Measurements from ENCODE around the gene ELN. TPM values are rescaled to one million over a fixed set of nuclear protein-coding genes. Genes with fewer than 3 reads are reported as not detected.
A peak's percentile ranks its signal among the peaks of the same experiment; 100 is the strongest.

ELN gene
- polyA plus RNA-seq, 1 experiment: 619 TPM

DNA sequence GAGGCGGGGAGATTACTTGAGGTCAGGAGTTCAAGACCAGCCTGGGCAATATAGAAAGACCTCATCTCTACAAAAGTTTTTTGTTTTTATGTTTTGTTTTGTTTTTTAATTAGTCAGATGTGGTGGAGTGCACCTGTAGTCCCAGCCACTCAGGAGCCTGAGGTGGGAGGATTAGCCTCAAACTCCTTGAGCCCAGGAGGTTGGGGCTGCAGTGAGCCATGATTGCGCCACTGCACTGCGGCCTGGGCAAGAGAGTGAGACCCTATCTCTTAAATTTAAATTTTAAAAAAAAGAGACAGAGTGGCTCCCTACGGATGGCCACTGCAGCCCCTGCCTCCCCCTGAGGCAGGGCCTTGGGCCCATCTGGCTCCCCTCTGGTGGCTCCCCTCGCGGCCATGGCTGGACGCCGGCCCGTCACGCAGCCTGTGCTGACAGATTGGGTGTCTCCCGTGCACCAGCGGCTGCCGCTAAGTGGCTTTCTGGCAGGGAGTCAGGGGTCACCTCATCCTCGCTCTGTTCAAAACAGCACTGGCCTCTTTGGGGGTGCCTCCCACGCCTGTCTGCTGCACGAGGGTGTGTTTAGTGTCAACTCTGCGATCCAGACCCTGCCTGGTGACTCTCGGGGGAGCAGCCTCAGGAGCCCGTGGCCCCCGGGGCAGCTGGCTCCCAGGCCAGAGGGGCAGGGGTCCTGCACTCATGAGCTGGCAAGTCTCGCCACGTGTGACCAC, 44.4 kb upstream of the ELN start:
- ChIA-PET POLR2A (no interaction called here), CTCF (interaction anchor here (0.6 kb wide), 1 partner anchor 13 kb away, joined by 4 read pairs; no protein-coding TSS in a partner anchor)
- no peaks in the 10 kb centered on the region for H3K36me3 ChIP-seq (ENCODE audit: control insufficient read depth, insufficient read depth, low read length)
- DNase-seq (ENCODE audit: low read depth): no peak
- TF ChIP-seq, protein P1, sequence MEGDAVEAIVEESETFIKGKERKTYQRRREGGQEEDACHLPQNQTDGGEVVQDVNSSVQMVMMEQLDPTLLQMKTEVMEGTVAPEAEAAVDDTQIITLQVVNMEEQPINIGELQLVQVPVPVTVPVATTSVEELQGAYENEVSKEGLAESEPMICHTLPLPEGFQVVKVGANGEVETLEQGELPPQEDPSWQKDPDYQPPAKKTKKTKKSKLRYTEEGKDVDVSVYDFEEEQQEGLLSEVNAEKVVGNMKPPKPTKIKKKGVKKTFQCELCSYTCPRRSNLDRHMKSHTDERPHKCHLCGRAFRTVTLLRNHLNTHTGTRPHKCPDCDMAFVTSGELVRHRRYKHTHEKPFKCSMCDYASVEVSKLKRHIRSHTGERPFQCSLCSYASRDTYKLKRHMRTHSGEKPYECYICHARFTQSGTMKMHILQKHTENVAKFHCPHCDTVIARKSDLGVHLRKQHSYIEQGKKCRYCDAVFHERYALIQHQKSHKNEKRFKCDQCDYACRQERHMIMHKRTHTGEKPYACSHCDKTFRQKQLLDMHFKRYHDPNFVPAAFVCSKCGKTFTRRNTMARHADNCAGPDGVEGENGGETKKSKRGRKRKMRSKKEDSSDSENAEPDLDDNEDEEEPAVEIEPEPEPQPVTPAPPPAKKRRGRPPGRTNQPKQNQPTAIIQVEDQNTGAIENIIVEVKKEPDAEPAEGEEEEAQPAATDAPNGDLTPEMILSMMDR (IDR thresholded peaks at IDR 0.05; ENCODE audit: insufficient read depth, low read depth, low read length): no peak
- H3K27me3 ChIP-seq (ENCODE audit: control insufficient read depth, insufficient read depth, low read length): no peaks in the 10 kb centered on the region
- H3K4me3 ChIP-seq (ENCODE audit: low read depth, low read length): no peak overlapping the region

DNA sequence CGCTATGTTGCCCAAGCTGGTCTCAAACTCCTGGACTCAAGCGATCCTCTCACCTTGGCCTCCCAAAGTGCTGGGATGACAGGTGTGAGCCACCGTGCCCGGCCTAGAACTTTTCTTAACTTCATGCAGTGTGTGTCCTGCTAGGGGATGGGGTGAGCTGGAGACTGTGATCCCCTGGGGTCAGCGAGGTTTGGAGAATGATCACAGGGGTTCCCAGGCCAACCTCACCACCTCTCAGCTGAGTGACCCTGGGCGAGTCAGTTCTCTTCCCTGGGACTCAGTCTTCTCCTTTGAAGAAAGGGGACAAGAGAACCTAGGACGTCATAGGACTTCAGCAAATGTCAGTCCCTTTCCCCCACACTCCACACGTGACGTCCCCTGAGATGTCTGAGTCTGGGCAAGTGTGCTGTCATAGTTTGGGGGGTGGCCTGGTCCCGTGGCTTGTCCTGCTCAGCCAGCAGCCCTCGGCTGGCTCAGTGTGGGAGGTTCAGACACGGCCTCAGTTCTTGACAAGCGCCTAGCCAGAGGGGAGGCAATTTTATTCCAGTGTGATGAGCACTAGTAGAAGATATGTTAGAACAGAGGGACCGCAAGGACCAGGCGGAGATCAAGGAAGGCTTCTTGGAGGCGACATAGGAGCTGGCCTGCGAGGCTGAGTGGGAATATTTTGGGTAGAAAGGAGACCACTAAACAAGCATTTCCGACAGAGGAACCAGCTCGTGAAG, 43.3 kb upstream of the ELN start:
- H3K4me3 ChIP-seq (ENCODE audit: low read depth, low read length): no peak overlapping the region
- ChIA-PET POLR2A (no interaction called here), CTCF (interaction anchor here (0.6 to 1.0 kb wide), 5 partner anchors 12 to 92 kb away, joined by 3 to 4 read pairs (median 3); no protein-coding TSS in a partner anchor)
- TF ChIP-seq, protein P1 (IDR thresholded peaks at IDR 0.05; ENCODE audit: insufficient read depth, low read depth, low read length): no peak
- no peaks in the 10 kb centered on the region for H3K36me3 ChIP-seq (ENCODE audit: control insufficient read depth, insufficient read depth, low read length)
- H3K27me3 ChIP-seq (ENCODE audit: control insufficient read depth, insufficient read depth, low read length): no peaks in the 10 kb centered on the region
- DNase-seq (ENCODE audit: low read depth): no peak

DNA sequence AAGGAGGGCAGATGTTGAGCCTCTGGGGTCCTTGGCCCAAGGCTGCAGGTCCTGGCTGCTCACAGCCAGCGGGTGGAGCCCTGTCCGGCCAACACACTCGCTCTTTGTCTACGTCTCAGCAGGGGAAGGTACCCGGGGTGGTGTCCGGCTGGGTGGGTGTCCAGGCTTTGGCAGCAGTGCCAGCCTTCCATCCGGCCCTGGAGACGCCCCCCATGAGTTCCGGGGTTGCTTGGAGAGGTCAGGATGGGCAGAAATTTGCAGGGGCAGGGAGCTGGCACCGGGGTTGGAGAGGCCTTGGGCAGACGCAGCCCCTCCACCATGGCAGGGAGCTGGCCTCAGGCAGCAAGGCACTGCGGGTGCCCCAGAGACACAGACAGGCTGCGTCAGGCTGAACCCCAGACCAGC, 42.2 kb upstream of the ELN start:
- DNase-seq (ENCODE audit: low read depth): no peak
- Histone ChIP-seq H3K27me3 (ENCODE audit: control insufficient read depth, insufficient read depth, low read length) (no peaks in the 10 kb centered on the region), H3K36me3 (ENCODE audit: control insufficient read depth, insufficient read depth, low read length) (no peaks in the 10 kb centered on the region), H3K4me3 (ENCODE audit: low read depth, low read length) (no peak overlapping the region)
- POLR2A ChIA-PET: no interaction called here
- TF ChIP-seq, protein P1 (IDR thresholded peaks at IDR 0.05; ENCODE audit: insufficient read depth, low read depth, low read length): 0 out of 2 replicates have a peak, but pooled peaks have one; percentile 2
- CTCF ChIA-PET: no interaction called here

DNA sequence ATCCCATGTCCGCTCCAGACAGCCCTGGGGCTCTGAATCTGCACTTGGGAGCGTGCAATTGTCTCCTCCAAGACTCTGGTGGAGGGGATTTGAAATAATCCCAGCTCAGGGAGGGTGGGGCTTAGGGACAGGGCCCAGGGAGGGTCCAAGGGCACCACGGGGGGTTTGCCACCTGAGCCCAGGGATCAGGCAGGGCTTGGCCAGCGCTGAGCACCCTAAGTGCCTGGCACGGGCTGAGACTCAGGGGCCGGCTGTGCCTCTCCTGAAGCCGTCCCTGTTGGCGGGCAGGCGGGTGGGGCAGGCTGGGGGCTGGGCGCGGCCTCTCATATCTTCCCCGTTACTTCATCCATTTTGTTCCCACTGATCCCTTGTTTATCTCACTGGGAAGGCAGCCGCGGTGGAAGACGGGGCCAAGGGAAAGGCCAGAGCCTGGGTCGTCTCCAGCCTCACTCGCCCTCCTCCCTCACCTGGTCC, 41.8 kb upstream of the ELN start:
- no peaks in the 10 kb centered on the region for H3K27me3 ChIP-seq (ENCODE audit: control insufficient read depth, insufficient read depth, low read length)
- no peak for DNase-seq (ENCODE audit: low read depth)
- ChIA-PET CTCF (no interaction called here), POLR2A (no interaction called here)
- TF ChIP-seq, protein P1 (IDR thresholded peaks at IDR 0.05; ENCODE audit: insufficient read depth, low read depth, low read length): no peak
- H3K36me3 ChIP-seq (ENCODE audit: control insufficient read depth, insufficient read depth, low read length): no peaks in the 10 kb centered on the region
- H3K4me3 ChIP-seq (ENCODE audit: low read depth, low read length): no peak overlapping the region

DNA sequence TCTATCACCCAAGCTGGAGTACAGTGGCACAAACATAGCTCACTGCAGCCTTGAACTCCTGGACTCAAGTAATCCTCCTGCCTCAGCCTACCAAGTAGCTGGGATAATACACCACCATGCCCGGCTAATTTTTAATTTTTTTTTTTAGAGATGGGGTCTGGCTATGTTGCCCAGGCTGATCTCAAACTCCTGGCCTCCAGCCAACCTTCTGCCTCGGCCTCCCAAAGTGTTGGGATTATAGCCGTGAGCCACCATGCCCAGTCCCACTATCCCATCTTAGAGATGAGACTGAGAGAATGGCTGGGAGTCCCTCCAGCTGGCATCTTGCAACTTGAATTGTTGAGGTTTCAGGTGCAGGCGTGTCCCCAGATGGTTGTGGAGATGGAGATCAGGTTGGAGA, 40.7 kb upstream of the ELN start:
- H3K27me3 ChIP-seq (ENCODE audit: control insufficient read depth, insufficient read depth, low read length): no peaks in the 10 kb centered on the region
- H3K4me3 ChIP-seq (ENCODE audit: low read depth, low read length): no peak overlapping the region
- no peak for DNase-seq (ENCODE audit: low read depth)
- POLR2A ChIA-PET: no interaction called here
- CTCF ChIA-PET: interaction anchor here (0.6 to 1.4 kb wide), 3 partner anchors 10 to 122 kb away, joined by 3 to 4 read pairs (median 4); no protein-coding TSS in a partner anchor
- H3K36me3 ChIP-seq (ENCODE audit: control insufficient read depth, insufficient read depth, low read length): no peaks in the 10 kb centered on the region
- TF ChIP-seq, protein P1 (IDR thresholded peaks at IDR 0.05; ENCODE audit: insufficient read depth, low read depth, low read length): no peak
